Epithelial cell of proximal tubule (primary cell): ENCODE results near the gene BBLN. TPM values are rescaled to one million over a fixed set of nuclear protein-coding genes. Genes with fewer than 3 reads are reported as not detected.
A peak's percentile ranks its signal among the peaks of the same experiment; 100 is the strongest.
"Not testable (repeated sequence)": the region's sequence is repeated elsewhere in the genome, so short reads cannot be mapped to it uniquely, and the experiment has no call there.

Source experiments
- DNase-seq: peaks from one replicate; pipeline ENCODE4 v3.0.0-alpha.2; 2011; ENCODE audit warnings: low read depth
- H3K4me3 ChIP-seq: 2 replicates; pipeline ENCODE4 v1.5.1; 2011; ENCODE audit warnings: low read depth, mild to moderate bottlenecking, low read length
- total RNA-seq: library from RNA; depleted of rRNA; stranded (reverse); fragments of >200 nt; gene quantifications from 2 replicates; pipeline ENCODE4 v1.2.3, GENCODE V29; 2015
- TF ChIP-seq, protein P1 (sequence below): conservative IDR thresholded peaks from 2 replicates; pipeline ENCODE4 v1.5.1; 2012; ENCODE audit warnings: low read depth, mild to moderate bottlenecking, low read length

The BBLN gene
- total RNA-seq, 1 donor from 2014 or later, result 269 TPM

- no peak for DNase-seq
- no peak overlapping the region for H3K4me3 ChIP-seq
- TF ChIP-seq, protein P1, sequence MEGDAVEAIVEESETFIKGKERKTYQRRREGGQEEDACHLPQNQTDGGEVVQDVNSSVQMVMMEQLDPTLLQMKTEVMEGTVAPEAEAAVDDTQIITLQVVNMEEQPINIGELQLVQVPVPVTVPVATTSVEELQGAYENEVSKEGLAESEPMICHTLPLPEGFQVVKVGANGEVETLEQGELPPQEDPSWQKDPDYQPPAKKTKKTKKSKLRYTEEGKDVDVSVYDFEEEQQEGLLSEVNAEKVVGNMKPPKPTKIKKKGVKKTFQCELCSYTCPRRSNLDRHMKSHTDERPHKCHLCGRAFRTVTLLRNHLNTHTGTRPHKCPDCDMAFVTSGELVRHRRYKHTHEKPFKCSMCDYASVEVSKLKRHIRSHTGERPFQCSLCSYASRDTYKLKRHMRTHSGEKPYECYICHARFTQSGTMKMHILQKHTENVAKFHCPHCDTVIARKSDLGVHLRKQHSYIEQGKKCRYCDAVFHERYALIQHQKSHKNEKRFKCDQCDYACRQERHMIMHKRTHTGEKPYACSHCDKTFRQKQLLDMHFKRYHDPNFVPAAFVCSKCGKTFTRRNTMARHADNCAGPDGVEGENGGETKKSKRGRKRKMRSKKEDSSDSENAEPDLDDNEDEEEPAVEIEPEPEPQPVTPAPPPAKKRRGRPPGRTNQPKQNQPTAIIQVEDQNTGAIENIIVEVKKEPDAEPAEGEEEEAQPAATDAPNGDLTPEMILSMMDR, result peak; percentile 76
Measured at GRCh38 chr9:128124873-128125579, 35.0 kb upstream of the BBLN start.

GRCh38 chr9:128125580-128126354 lies 34.3 kb upstream of the BBLN start:
- peak overlapping the region; percentile 68 for H3K4me3 ChIP-seq
- DNase-seq, result no peak
- TF ChIP-seq, protein P1, result no peak

DNA sequence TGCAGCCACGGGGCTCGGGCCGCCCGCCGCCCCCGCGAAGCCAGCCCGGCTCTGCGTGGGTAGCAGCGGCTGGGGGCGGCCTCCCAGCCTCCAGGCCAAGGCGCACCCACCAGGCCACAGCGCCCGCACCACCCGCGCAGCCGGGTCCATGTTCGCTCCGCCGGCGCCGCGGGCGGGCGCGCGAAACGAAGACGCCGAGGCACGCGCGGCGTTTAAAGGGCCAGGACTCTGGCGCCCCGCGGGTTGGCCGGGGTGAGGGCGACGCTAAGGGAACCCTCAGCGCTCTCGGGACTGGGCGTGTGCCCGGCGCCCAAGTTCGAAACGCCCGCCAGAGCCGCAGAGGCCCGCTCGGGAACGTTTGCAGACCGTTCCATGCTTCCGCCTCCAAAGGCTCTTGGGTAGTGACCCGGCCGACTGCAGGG lies 32.5 kb upstream of the BBLN start, which contains the start of gene PTGES2:
PTGES2 (minus strand) TSS at position 162 of the 422 bp plus-strand sequence; CDS start at position 150, 12 bp downstream.
- TF ChIP-seq, protein P1, result no peak
- no peak for DNase-seq
- H3K4me3 ChIP-seq, result peak within 1 kb of the TSS; percentile 68

- peak overlapping the region; percentile 68 for H3K4me3 ChIP-seq
- no peak for DNase-seq
- TF ChIP-seq, protein P1, result no peak
Measured at GRCh38 chr9:128127990-128128835, 31.9 kb upstream of the BBLN start.

- no peak for DNase-seq
- TF ChIP-seq, protein P1, result no peak
- H3K4me3 ChIP-seq, result peak overlapping the region; percentile 68
Measured at GRCh38 chr9:128128836-128129590, 31.1 kb upstream of the BBLN start.

- not testable (repeated sequence) for H3K4me3 ChIP-seq, DNase-seq
- TF ChIP-seq, protein P1, result peak; percentile 12
Measured at GRCh38 chr9:128129976-128130590, 30.0 kb upstream of the BBLN start.

DNA sequence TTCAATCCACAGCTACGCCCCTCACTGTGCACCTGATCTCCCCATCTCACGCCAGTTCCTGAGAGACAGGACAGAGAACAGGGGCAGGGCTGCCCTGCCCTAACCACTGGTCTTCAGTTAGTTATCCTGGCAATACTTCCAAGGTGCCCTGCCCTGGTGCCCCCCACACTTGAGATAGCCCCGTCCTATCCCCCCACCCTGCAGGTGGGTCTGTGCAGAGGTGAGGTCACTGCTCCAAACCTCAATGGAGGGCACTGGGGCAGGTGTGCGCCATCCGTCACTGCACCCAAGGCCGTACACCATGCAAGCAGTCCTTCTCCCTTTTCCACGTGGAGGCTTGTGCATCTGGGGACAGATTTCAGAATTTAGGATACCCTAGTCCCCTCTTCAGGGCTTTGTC lies 29.4 kb upstream of the BBLN start:
- DNase-seq, result not testable (repeated sequence)

GRCh38 chr9:128131346-128131745 lies 28.7 kb upstream of the BBLN start:
- DNase-seq, H3K4me3 ChIP-seq: not testable (repeated sequence)

More for the DNA sequence above, 29.4 kb upstream of the BBLN start:
- not testable (repeated sequence) for H3K4me3 ChIP-seq

DNA sequence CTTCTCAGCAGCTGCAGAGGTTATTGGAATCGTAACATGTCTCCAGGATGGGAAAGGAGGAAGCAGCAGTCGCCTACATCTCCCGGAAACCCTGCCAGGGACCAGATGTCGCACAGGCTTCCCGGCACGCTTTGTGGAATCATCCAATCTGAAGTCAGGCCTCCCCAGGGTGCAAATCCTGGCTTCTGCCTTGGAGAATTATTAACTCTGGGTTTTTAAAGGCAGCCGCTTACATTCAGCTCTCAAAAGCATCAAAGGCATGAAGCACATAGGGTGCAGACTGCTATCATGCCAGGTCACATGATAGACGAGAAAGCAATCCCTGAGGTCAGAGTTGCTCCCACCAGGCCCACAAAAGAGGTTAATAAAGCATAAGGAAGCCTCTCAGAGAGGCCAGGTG lies 27.9 kb upstream of the BBLN start:
- not testable (repeated sequence) for H3K4me3 ChIP-seq, DNase-seq
